OCI-LY7 (cell line): ENCODE data around the gene FAM3D.

Source experiments
- EZH2phosphoT487 ChIP-seq: fragments of 200-600 bp; sonication (generic); IDR thresholded peaks from 2 replicates; pipeline ENCODE4 v1.6.1; 2018; ENCODE audit warnings: low read depth, borderline replicate concordance, mild to moderate bottlenecking, mixed run types, antibody characterized with exemption, low read length, moderate library complexity, mixed read lengths
- TF ChIP-seq, protein P1 (sequence below): fragments of 200-600 bp; sonication (generic); conservative IDR thresholded peaks from 2 replicates; pipeline ENCODE4 v1.5.1; 2014; ENCODE audit warnings: mild to moderate bottlenecking, antibody characterized with exemption, low read length, moderate library complexity, mixed read lengths

GRCh38 chr3:58697561-58697960 is 31.0 kb upstream of the FAM3D start:
- TF ChIP-seq, protein P1, sequence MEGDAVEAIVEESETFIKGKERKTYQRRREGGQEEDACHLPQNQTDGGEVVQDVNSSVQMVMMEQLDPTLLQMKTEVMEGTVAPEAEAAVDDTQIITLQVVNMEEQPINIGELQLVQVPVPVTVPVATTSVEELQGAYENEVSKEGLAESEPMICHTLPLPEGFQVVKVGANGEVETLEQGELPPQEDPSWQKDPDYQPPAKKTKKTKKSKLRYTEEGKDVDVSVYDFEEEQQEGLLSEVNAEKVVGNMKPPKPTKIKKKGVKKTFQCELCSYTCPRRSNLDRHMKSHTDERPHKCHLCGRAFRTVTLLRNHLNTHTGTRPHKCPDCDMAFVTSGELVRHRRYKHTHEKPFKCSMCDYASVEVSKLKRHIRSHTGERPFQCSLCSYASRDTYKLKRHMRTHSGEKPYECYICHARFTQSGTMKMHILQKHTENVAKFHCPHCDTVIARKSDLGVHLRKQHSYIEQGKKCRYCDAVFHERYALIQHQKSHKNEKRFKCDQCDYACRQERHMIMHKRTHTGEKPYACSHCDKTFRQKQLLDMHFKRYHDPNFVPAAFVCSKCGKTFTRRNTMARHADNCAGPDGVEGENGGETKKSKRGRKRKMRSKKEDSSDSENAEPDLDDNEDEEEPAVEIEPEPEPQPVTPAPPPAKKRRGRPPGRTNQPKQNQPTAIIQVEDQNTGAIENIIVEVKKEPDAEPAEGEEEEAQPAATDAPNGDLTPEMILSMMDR = no peak
- no peak for TF ChIP-seq EZH2phosphoT487
